ENCODE measurements around the gene ZNF189. TPM values are rescaled to one million over a fixed set of nuclear protein-coding genes. Genes with fewer than 3 reads are reported as not detected.

ZNF189 gene
- 14.0 and 20.5 TPM in 2 replicates for polyA plus RNA-seq

DNA sequence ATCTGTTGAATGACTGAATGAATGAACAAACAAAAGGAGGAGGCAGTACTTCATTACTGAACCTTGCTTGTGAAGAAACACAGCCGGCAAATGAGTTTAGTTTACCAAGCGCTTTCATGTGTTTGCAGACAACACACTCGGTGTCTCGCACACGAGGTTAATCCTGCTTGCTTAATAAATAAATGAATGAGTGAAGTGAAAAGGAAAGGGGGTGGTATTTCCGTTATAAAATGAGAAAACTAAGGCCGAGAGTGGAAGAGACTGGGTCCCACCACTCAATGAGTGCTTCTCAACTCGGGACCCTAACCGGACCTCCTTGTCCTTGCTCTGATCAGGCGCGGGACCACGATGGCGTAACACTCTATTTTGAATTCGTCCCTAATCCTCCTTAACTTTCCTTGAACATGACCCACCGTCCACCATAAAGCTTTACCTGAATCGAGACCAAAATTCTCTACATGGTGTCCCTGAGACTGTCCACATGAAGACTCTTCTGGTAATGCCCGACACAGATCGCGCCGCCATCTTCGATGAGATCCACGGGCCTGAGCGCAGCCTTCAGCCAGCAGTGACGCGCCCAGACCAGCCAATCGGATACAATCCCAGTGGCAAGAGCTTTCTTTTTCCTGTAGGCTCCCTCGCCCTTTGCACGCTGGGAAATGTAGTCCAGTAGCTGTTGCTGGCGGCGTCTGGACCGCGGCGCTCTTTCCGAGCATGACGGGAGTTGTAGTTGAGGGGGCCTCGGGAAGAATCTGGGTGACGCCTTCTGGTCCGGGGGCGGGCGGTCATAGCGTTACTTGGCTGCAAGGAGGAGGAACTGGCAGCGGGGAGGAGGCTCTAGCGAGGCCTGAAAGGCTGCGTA lies at the start of gene ZNF189, which contains the start of gene MRPL50:
Gene ZNF189 (plus strand): TSS at position 784 of the 862 bp plus-strand sequence. CDS start 306 bp downstream, outside the sequence.
Gene MRPL50 (minus strand): TSS at position 551 of the 862 bp plus-strand sequence. CDS start 26 bp downstream, at position 525.

GRCh38 chr9:101384873-101385536 lies 13.6 kb upstream of the ZNF189 start, which contains the start of gene BAAT:
Gene BAAT (minus strand): TSS chr9:101385006. CDS start chr9:101371404, 13,602 bp downstream.

GRCh38 chr9:101435601-101436079 lies 37.0 kb downstream of the ZNF189 start, which contains the start of gene ALDOB:
Gene ALDOB (minus strand): TSS chr9:101435774. CDS start chr9:101430887, 4,887 bp downstream.

Other genes with a start within 250 kb of the ZNF189 start
- 0.71 and 4.1 TPM in 2 replicates for gene BAAT, start 13.8 kb upstream of the ZNF189 start, polyA plus RNA-seq
- 46.8 and 74.9 TPM in 2 replicates for gene MRPL50, start 233 bp upstream of the ZNF189 start, polyA plus RNA-seq
- 2.0 TPM in 1 of 2 replicates, not detected in the other for gene ALDOB, start 36.9 kb downstream of the ZNF189 start, polyA plus RNA-seq
- 23.4 and 26.9 TPM in 2 replicates for gene RNF20, start 135.0 kb downstream of the ZNF189 start, polyA plus RNA-seq
- 0.31 TPM in 1 of 2 replicates, not detected in the other for gene PPP3R2, start 196.1 kb downstream of the ZNF189 start, polyA plus RNA-seq

Measured in Purkinje cell (primary cell).